ENCODE measurements around the gene BCORL1.

DNA sequence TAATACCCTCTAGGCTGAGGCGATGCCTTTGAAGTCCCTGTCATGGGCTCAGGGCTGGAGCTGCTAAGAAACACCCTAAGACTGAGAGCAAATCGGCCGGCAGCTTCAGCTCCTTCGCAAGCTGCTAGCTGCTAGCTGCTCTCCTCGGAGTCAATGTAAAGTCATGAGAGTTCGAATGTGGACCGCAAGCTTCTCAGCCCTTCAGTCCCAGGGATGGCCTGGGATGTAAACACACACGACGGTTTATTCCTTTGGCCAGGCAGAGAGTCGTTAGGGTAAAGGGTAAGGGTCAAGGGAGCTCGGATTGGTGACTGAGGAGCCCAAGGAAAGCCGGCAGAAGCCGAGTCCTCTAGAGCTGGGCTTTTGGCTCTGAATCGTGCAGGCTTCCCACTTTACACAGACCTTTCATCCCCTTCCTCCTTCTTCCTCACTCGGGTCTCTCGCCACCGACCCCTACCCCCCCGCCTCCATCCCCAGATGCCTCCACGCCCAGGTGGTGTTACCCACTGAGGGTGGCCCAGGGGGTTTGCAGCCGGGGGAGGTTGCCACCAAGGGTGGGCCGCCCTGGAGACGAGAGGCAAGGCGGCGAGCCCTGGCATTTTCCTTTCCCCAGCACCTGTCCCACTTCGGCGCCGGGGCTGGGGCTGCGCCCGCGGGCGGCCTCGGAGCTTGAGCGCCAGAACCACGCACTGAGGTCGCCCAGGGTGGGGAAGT, 3.1 kb upstream of the BCORL1 start:
- TF ChIP-seq CTCF (IDR thresholded peaks at IDR 0.05; ENCODE audit: poor library complexity) (no peak), EZH2phosphoT487 (IDR thresholded peaks at IDR 0.05; ENCODE audit: low read depth, severe bottlenecking, unreplicated experiment) (no peak), EZH2 (IDR thresholded peaks at IDR 0.05; ENCODE audit: borderline replicate concordance) (no peak)

Measured in hepatocyte (in vitro differentiated cells).